Measurements from ENCODE around the gene SYNE2. TPM values are rescaled to one million over a fixed set of nuclear protein-coding genes. Genes with fewer than 3 reads are reported as not detected.

Gene SYNE2
- total RNA-seq, 4 donors from 2014 or later, result 96.9 to 207 (median 182) TPM

- Histone ChIP-seq H3K36me3 (no peaks in the 10 kb centered on the region), H3K27ac (peak overlapping the region in 3 of 4 donors; percentile 10 to 45 (median 37)), H3K9me3 (no peaks in the 10 kb centered on the region), H3K4me1 (peaks cover 39 to 58% of the 10 kb centered on the region in 2 donors), H3K4me3 (no peak overlapping the region), H3K27me3 (no peaks in the 10 kb centered on the region)
- ATAC-seq (no peak), DNase-seq (no peak)
- intact Hi-C loops (cut with DNase I; ENCODE audit: low total_unique reads), result loop anchor here (2.0 kb wide), 1 partner anchor 15 kb away; no protein-coding TSS in a partner anchor
- in situ Hi-C loops (cut with MboI; ENCODE audit: low sequenced_read_pairs in 4 of 4), result no loop called here
- no peak for TF ChIP-seq CTCF (IDR thresholded peaks at IDR 0.05 in 4 of 5, conservative IDR thresholded peaks at IDR 0.05 in 1 of 5)
- no peak for TF ChIP-seq POLR2A (IDR thresholded peaks at IDR 0.05)
Observed at GRCh38 chr14:63892265-63892664, 39.5 kb downstream of the SYNE2 start.

- H3K4me3 ChIP-seq, result peak overlapping the region in 1 of 4 donors; percentile 5
- peak; percentile 31 to 48 for DNase-seq
- in situ Hi-C loops (cut with MboI; ENCODE audit: low sequenced_read_pairs in 4 of 4), result no loop called here
- no peaks in the 10 kb centered on the region for H3K27me3 ChIP-seq
- peak; percentile 81 to 86 for ATAC-seq
- intact Hi-C loops (cut with DNase I; ENCODE audit: low total_unique reads), result loop anchor here (2.0 kb wide), 2 partner anchors 17 to 41 kb away; partner anchors contain the start of gene SYNE2
- H3K9me3 ChIP-seq, result no peaks in the 10 kb centered on the region
- H3K4me1 ChIP-seq, result peaks cover 46 to 66% of the 10 kb centered on the region in 2 donors
- peak overlapping the region; percentile 45 to 70 (median 57) for H3K27ac ChIP-seq
- H3K36me3 ChIP-seq, result no peaks in the 10 kb centered on the region
- TF ChIP-seq CTCF (IDR thresholded peaks at IDR 0.05 in 4 of 5, conservative IDR thresholded peaks at IDR 0.05 in 1 of 5), result no peak
- TF ChIP-seq POLR2A (IDR thresholded peaks at IDR 0.05), result no peak
Observed at GRCh38 chr14:63893701-63894458, 41.1 kb downstream of the SYNE2 start.

- H3K27ac ChIP-seq, result peak overlapping the region; percentile 38 to 70 (median 50)
- no peaks in the 10 kb centered on the region for H3K27me3 ChIP-seq
- H3K4me1 ChIP-seq, result peaks cover 48 to 70% of the 10 kb centered on the region in 2 donors
- in situ Hi-C loops (cut with MboI; ENCODE audit: low sequenced_read_pairs in 4 of 4) (no loop called here), intact Hi-C loops (cut with DNase I; ENCODE audit: low total_unique reads) (loop anchor here (2.0 kb wide), 1 partner anchor 43 kb away; the partner anchor contains the start of gene SYNE2)
- H3K4me3 ChIP-seq, result no peak overlapping the region
- DNase-seq (no peak), ATAC-seq (no peak)
- no peak for TF ChIP-seq CTCF (IDR thresholded peaks at IDR 0.05 in 4 of 5, conservative IDR thresholded peaks at IDR 0.05 in 1 of 5)
- no peak for TF ChIP-seq POLR2A (IDR thresholded peaks at IDR 0.05)
- no peaks in the 10 kb centered on the region for H3K36me3 ChIP-seq
- no peaks in the 10 kb centered on the region for H3K9me3 ChIP-seq
Observed at GRCh38 chr14:63895510-63895909, 42.7 kb downstream of the SYNE2 start.

GRCh38 chr14:63896278-63896720 is 43.5 kb downstream of the SYNE2 start:
- no peak for TF ChIP-seq CTCF (IDR thresholded peaks at IDR 0.05 in 4 of 5, conservative IDR thresholded peaks at IDR 0.05 in 1 of 5)
- no peak for TF ChIP-seq POLR2A (IDR thresholded peaks at IDR 0.05)

More at GRCh38 chr14:63896278-63896720, 43.5 kb downstream of the SYNE2 start:
- ATAC-seq, result peak; percentile 50 to 51
- DNase-seq, result peak; percentile 11 to 30
- Histone ChIP-seq H3K4me3 (no peak overlapping the region), H3K27ac (peak overlapping the region; percentile 38 to 70 (median 50)), H3K9me3 (no peaks in the 10 kb centered on the region), H3K4me1 (peaks cover 47 to 63% of the 10 kb centered on the region in 2 donors), H3K27me3 (no peaks in the 10 kb centered on the region), H3K36me3 (no peaks in the 10 kb centered on the region)
- in situ Hi-C loops (cut with MboI; ENCODE audit: low sequenced_read_pairs in 4 of 4), result no loop called here
- intact Hi-C loops (cut with DNase I; ENCODE audit: low total_unique reads), result no loop called here
